GM19324 (cell line): ENCODE data around the gene STK32C.
"Not testable (repeated sequence)": the region's sequence is repeated elsewhere in the genome, so short reads cannot be mapped to it uniquely, and the experiment has no call there.

ENCODE experiments used
- ATAC-seq: cut with Tn5 transposase; IDR thresholded peaks from one replicate; pipeline ENCODE4 v1.9.1; 2021; ENCODE audit warnings: mild to moderate bottlenecking, moderate library complexity; ENCODE audit not compliant: unreplicated experiment, low FRiP score

Gene STK32C

DNA sequence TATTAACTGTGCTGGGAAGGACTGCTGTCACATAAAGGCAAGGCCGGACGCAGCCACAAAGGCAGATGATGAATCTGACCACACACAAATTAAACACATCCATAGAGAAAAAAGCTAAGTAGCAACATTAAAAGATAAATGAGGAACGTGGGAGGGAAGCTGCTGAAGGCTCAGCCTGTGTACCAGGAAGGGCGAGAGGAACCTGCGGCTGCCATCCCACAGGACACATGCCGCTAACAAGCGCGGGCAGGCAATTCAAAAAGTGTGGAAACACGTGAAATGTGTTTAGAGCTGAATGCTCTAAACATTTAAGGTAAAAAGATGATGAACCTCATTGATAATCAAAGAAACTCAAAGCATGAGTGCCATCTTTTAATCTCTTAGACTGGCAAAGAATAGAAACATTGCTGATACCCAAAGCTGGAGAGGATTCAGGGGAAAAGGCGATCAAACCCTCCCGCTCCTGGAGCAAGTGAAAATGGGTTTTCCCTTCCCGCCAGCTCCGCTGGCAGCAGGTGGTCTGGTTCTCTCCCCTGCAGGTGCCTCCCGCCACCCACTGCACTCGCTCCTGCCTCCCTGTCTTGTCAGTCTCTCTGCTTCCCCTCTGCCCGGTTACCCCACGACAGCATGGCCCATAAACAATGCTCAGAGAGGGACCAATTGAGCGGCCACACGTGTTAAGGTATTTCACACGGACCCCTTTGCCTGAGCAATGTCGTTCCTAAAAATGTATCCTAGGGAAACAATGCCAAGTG, 4.2 kb downstream of the STK32C start:
- no peak for ATAC-seq

DNA sequence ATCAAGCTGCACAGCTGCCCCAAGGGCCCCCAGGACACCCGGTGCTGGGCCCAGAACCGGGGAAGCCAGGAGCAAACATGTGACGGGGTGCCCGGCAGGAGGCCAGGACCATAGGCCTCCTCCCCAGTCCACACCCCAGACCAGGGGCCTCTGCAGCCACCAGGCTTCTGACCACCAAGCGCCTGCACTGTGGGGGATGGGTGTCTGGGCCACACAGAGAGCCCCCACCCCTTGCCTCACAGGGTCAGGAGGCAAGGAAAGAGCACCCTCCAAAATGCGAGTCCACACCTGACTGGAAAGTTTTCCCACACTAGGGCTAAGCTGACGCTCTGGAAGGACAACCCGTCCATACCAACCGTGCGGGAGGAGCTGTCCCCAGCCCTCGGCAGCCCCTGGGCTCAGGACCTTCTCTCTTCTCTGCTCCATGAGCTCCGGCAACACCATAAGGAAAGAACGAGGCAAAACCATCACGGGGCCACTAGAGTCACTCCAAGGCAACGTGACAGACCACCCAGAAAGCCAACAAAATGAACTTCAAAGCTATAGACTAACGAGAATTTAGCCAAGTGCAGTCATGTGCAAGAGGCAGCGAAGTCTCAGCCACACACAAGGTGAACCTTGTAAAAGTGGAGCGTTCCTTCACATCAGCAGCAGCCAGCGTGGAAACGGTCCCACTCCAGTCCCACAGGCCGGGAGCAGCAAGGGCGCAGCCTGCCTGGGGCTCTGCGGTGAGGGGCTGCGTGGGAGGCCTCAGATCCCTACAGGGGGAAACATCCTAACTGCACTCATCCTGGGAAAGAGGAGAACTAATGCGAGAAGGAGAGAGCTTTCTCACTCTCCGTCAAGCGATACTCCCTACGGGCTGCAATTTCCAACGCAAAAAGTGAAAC, 5.1 kb downstream of the STK32C start:
- no peak for ATAC-seq

DNA sequence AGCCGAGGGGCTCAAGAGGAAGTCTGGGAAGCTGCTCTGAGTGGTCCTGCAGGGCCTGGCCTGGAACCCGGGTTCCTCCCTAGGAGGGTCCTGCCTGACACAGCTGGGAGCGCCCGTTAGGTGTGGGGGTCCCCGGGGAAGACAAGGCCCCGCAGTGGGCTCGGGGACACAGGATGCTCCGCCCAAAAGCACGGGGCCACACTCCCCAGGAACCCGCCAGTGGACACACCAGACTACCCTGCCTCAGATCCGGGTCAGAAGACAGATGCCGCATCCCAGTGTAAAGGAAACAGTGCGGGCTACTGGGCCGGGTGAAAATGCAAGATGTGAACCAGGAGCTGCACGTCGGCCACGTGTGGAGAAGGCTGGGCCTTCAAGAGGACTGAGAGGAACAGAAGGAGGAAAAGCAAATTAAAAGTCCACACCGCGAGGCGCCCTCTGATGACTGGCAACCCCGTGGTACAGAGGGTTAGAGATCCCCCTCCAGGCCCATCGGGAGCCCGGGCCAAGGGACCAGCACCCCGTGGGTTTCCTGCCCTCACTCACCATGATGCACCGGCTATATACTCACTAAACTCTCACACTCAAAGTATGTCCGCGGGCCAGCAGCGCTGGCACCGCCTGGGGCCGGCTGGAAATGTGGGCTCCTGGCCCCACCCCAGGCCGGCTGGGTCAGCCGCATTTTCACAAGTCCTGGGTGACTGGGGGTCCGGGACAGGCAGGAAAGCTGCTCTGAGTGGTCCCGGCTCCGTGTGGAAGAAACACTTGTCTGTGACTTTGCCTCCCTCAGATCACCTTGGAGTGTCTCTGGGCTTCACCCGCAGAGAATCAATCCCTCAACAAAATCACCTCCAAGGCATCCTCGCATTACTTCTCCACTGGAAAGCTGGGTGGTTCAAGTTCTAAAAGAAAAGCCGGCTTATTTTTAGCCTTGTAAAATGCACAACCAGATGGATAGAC, 6.1 kb downstream of the STK32C start:
- ATAC-seq, result no peak

DNA sequence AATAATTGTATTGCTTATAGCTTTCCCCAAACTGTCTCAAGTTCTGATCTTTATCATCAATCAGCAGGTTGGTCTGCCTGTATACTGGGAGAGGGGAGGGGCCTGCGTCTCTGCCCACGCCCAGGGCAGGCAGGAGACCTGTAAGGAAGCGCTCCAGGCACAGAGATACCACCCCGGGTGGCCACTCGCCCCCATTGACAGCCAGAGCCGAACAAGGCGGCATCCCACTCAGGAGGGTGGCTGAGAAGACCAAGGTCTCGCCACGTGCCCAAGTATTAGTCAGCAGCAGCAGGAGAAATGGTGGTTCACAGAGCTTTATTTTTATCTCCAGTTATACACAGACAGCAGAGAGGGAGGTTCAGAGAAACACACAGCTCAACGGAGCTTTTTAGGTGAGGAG, 7.2 kb downstream of the STK32C start:
- no peak for ATAC-seq

DNA sequence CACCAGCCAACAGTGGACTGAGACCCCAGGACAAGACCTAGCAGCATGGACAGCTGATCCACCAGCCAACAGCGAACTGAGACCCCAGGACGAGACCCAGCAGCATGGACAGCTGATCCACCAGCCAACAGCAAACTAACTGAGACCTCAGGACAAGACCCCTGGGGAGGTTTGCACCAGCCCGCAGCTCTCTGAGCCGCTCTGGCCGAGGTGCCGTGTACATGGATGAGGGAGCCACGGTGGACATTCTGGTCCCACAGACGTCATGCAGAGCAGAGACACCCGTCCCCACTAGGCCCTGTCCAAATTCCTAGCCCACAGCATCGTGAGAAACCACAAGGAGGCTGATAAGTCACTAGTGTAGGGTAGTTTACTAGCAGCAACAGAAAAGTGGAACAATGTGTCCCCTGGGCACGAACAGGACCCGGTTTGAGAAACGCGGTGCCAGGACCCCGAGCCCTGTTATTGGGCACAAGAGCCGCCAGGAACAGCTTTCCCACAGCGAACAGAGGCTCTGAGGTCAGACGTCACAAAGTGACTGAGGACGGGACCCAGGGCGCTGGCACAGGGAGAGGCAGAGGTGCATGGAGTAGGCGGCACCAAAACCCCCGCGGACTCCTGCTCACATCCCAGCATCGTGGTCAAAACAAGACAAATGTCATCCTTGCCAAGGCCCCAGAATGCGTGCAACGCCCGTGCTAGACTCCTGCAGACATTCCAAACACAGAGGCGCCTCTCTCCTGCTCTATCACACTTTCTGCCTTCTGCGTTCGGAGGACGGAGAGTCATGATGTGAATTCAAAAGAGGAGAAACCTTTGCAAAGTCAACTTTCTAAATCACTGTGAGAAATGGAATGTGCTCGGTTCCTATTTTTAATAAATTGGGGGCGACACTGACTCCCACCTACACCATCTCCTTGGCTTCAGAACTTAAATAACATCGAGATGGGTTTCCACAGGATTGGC, 8.1 kb downstream of the STK32C start:
- ATAC-seq, result no peak

DNA sequence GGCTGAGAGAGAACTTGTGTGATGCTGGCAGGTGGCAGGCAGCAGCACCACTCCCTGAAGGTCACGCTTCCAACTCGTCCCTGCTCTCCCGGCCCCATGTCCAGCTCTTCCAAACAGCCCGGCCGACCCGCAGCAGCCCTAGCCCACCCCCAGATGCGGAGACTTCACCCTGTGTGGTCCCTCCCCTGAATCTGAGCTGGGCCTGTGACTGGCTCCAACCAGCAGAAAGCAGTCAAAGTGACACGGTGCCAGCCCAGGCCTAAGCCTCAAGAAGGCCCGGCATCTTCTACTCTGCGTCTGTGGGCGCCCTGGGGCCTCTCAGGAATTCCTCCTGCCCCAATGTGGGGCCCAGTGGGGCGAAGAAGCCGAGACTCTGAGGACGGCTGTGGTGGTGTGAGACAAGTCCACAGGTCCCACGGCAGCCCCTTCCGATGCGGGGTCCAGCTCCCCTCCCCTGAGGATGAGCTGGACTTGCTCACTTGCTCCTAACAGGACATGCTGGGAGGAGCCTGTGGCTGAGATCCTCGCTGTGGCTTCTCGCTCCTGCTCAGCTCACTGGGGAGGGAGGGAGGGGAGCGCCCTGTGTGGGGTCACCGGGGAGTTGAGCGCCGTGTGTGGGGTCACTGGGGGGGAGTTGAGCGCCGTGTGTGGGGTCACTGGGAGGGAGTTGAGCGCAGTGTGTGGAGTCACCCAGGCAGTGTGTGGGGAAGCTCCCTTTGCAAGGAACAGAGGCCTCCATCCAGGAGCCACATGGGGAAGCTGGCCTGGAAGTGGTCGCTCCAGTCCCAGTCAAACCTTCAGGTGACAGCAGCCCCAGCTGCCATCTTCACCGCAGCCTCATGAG, 9.5 kb downstream of the STK32C start:
- no peak for ATAC-seq

DNA sequence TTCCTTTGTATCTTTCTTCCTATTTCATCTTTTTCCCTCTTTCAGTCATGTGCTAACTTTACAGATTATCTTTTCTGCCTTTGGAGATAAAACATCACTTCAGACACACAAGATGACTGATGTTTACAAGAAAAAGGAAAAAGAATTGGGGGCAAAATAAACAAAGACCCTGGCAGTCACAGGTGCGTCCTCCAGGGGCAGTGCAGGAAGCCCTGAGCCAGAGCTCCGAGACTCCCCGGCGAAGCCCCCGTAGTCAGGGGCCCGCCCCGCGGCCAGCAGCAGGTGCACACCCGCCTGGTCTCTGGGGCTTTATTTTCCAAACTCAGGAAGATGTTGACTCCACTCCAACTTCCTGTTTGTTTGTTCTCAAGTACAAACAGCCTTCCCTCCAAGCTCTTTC, 10.2 kb downstream of the STK32C start:
- no peak for ATAC-seq

DNA sequence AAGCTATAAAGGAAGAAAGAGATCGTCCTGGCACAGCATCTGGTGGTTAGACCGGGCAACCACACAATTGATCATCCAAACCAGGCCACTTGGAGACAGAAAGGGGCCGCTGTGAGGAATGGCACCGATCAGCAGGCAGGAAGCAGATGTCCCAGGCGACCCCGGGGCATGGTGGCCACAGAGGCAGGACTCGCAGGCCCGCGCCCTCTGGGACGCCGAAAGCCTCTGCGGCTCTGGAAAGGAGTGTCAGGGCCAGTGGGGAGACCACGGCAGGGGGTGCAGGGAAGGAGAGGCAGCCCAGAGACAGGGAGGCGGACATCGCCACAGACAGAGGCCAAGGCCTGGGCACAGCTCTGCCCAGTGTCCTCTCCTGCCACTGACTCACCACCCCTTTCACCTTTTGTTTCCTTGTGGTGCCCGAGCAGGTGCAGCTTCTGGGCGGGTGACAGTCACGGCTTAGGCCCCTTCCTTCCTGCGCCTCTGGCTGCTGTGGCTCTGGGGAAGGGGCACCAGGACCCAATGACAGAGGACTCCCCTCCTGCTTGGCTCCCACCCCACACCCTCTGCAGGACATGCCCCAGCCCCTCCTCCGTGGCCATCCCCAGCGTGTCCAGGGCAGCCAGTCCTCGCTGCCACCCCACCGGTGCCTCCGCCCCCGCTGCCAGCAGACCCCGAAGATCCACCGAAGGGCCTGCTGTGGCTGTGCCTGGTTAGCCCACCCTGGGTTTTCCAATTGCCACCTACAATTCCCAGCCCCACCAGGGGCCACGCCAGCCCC, 10.9 kb downstream of the STK32C start:
- no peak for ATAC-seq

DNA sequence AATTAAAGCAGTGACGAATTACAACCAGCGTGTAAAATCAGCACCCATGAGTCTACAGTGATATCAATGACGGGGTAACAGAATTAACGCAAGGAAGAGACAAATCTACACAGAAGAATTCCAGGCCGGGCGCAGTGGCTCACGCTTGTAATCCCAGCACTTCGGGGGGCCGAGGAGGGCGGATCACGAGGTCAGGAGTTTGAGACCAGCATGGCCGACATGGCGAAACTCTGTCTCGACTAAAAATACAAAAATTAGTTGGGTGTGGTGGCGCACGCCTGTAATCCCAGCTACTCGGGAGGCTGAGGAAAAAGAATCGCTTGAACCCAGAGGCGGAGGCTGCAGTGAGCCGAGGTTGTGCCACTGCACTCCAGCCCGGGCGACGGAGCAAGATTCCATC, 12.3 kb downstream of the STK32C start:
- ATAC-seq, result not testable (repeated sequence)

DNA sequence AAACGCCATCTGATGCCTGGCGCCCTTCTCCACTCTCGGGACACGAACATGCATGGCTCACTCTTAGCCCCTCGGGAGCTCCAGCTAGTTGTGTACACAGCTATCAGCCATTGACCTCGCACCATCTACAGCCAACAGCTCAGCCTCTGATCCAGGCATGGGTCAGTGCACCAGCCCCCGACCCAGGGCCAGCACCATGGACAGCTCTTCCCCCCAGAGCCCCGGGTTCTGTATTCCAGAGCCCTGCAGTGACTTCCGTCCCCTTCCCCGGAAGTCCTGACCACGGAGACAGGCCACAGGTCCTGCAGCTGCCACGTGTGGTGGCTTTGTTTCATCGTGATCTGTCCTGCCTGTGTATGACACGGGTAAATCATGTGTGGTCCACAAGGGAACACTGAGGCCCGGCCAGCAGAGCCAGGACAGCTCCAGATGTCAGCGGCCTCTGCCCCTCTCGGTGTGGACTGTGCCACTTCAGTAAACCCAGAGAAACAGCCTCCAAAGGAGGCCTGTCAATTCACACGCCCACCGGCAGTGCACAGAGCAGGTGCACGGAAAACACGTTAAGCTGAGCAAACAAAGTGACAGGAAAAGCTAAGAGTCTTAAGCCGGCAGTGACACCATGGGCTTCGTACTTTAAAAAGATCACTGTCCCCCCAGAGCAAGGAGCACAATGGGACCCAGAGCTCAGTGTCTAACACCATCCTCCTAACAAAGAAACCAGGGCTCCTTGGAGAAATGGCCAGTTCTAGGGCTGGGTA, 13.0 kb downstream of the STK32C start:
- no peak for ATAC-seq

DNA sequence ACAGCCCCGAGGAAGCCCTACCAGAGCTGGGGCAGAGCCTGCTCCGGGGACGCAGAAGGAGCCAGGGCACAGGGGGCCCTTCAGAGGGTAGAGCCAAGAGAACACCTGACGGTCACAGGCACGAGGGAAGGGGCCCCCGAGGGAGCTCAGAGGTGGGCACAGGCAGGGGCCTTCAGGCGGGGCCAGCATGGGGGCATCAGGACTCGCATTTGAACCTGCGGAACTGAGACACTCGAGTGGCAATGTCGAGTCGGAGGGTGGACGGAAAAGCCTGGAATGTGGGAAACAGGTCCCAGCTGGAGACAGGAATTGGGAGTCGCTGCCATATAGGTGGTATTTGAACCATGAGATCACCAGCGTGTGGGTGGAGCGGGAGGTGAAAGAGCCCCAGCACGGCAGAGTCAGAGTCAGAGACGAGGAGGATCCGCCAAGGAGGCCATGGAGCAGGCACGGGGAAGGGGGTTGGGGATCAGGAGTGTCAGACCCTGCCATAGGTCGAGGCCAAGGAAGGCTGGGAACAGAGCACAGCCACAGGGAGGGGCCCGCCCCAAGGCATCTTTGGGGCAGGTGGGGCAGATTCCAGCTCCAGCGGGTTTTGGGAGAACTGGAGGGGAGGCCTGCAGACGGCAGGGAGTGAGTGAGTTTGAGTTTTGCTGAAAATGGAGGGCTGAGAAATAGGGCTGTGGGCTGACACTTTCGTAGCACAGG, 13.8 kb downstream of the STK32C start:
- no peak for ATAC-seq

DNA sequence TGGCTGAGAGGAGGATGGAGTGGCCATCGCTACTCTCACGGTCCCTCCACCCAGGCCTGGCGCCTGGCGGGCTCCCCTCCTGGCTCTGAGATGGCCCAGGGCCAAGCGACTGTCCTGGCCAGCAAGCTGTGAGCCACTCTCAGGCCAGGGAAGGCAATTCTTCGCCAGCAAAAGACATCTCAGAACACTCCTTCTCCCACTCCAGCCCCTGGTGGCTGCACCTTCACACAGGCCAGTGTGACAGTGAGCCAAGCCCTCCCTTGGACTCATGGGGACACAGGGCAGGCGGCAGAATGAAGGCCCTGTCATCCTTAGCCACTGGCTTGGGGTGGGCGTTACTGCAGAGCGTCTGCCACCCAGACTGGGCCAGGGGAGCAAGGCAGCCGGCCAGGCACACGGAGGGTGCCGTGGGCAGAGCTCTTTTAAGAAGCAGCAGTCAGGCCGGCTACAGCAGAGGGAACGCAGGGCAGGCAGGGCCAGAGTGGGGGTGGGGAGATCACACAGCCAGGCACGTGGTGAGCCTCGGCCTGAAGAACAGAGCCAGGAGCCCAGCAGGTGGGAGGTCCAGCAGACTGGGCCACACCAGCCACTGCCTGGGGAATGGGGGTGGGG, 14.4 kb downstream of the STK32C start:
- no peak for ATAC-seq

DNA sequence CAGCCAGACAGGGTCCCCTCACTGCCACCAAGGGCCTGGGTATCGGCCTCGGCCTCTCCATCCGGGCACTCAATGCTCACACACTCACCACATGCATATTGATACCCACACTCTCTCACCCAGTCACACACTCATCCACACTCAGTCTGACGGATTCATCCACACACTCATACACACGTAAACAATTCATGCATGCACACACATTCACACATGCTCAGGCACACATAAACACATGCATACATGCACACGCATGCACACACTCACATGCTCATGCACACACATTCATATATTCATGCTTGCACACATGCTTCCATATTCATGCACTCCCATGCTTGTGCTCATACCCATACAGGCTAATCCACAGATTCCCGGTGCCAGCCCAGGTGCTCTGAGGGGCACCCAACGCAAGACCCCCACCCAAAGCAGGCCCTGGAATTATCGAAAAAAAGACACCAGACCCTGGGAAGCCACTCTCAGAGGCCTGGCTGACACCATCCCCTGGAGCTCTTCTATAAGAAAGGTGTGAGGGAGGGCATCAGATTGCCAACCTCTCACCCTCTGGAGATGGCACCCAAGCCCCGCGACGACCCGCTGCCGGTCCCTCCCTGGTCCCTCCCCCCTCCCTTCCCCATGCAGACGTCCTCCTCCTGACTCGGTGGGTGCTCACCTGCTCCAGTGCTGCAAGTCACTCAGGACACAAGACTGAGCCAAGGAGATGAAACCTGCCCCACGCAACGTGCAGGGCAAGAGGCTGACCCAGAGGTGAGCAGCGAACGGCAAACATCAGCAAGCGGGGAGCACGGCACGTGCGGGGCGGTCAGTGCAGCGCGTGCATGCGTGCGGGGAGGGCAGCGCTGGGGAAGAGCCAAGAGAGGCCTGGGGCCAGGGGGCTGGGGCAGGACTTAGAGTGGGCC, 15.2 kb downstream of the STK32C start:
- no peak for ATAC-seq

DNA sequence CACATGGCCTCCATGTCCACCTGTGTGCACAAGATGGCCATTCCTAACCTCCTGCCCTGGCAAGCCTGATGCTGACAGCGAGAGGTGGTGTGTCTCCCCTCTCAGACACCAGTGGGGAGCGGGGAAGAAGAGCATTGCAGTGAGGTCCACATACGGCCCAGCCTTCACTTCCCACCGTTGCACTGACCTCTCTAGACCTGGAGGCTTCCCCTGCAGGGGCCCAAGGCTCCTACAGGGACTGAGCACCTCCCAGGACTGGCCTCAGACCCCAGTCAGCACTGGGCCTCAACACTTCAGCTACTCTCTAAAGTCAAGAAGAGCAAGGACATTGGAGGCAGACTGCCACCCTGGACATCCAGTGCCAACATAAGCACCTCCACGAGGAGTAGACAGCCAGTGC, 15.9 kb downstream of the STK32C start:
- no peak for ATAC-seq

DNA sequence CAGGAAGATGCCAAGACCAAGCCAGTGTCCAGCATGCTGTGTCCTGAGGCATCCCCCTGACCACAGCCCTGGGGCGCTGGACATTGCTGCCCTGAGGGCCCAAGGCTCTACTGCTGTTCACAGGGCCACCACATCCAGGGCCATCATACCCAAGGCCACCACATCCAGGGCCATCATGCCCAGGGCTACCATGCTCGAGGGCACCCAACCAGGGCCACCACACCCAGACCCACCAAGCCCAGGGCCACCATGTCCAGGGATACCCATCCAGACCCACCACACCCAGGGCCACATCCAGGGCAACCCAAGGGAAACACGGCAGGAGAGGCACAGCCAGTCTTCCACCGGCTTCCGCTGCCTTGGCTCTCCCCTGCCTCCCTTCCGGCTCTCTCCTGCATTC, 17.1 kb downstream of the STK32C start:
- no peak for ATAC-seq
